Effector CD8-positive, alpha-beta T cell (primary cell): Measurements from ENCODE around the gene NIPSNAP3A.

Experiments
- DNase-seq: peaks from one replicate; lab custom pipeline; 2025; lab: John Stamatoyannopoulos, UW

The NIPSNAP3A gene

DNA sequence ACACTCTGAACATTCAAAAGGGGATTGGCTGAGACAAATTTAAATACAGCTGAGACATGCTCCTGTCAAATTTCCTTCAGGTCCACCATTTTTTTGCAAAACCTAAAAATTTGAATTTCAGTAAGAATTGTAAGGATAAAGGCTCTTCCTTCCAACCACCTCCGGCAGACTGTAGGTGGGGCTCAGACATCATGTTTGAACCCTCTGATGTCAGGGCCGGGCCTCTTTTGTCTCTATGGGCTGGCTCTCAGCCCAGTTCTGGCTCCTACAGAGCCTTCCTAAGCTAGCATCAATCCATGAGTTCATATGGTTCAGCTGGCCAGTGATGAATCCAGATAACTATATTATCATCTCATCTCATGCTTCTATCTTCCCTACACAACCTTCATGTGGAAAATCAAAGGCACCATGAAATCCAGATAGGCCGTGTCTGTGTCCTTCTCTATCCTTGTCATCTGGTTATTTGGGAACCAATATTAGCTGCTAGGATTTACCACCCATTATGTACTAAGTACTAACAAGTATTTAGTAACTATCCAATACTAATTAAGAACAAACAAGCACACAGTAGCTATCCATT is 60.6 kb downstream of the NIPSNAP3A start:
- DNase-seq, result no peak
